NT2/D1 (cell line): ENCODE data around the gene MKLN1.

ENCODE experiments used
- SUZ12 ChIP-seq: IDR thresholded peaks from 2 replicates; pipeline ENCODE4 v1.6.1; 2011; ENCODE audit not compliant: insufficient read length, insufficient read depth; ENCODE audit errors: extremely low read depth
- YY1 ChIP-seq: IDR thresholded peaks from 2 replicates; pipeline ENCODE4 v1.6.1; 2011; ENCODE audit not compliant: insufficient read length, insufficient read depth
- ZNF274 ChIP-seq: IDR thresholded peaks from 2 replicates; pipeline ENCODE4 v1.6.1; 2011; ENCODE audit warnings: mild to moderate bottlenecking, low read depth, low read length

- TF ChIP-seq ZNF274 (no peak), SUZ12 (no peak), YY1 (no peak)
Measured at GRCh38 chr7:131285556-131285955, 42.1 kb upstream of the MKLN1 start.
